ENCODE data around the gene IKZF5.

GRCh38 chr10:123035467-123036086 lies 27.0 kb upstream of the IKZF5 start:
- no peak for TF ChIP-seq CTCF (IDR thresholded peaks at IDR 0.05)
- TF ChIP-seq POLR2AphosphoS5 (IDR thresholded peaks at IDR 0.05) = no peak

All from transverse colon (tissue), 4 donors.